ENCODE measurements around the gene ZNF579. TPM values are rescaled to one million over a fixed set of nuclear protein-coding genes. Genes with fewer than 3 reads are reported as not detected.

ZNF579 gene
- total and polyA plus RNA-seq, 2 of the 13 experiments (the other 11 are each of a cell fraction or from before 2014, with no cell fraction given): 2.1 to 2.9 TPM

DNA sequence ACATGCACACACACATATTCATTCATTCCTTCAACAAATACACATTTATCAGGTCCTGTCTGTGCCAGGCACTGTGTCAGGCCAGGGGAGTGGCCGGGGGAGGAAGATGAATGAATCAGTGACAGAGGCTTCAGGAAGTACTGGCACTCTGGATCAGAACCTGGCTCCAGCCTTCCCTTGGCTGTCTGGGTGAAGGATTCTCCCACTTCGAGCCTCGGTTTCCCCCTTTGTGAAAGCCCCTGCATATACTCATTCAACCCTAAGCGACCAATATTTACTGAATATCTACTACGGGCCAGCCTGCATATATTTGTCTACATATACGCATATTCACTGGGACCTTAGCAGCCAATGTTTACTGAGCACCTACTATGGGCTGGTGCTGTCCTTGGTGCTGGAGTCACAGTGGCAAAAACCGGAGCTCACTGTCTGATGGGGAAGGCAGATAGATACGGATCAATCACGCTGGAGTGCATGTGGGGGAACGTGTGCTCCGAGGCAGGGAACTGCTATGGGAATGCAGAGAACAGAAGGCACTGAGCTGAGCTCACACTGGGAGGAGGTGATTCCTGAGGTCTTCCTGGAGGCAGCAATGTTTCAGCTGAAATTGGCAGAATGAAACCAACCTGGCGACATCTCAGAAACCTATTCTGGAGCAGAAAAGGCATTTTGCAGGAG lies 636 bp upstream of the ZNF579 start (continued):
- TF ChIP-seq ZNF331 (CRISPR knock-in tag; IDR thresholded peaks at IDR 0.05) (peak; percentile 62; the same call in 1 of the 2 replicates), ZBTB1 (CRISPR knock-in tag; IDR thresholded peaks at IDR 0.05; ENCODE audit: borderline replicate concordance) (no peak; the same call in 1 of the 2 replicates), MAFK (conservative IDR thresholded peaks at IDR 0.05 in 1 of 2, IDR thresholded peaks at IDR 0.05 in 1 of 2; ENCODE audit: low read length in 2 of 2) (no peak), KDM4B (CRISPR knock-in tag; IDR thresholded peaks at IDR 0.05) (0 out of 2 replicates have a peak, but pooled peaks have one; percentile 44), IKZF1 (IDR thresholded peaks at IDR 0.05) (no peak), ZC3H13 (CRISPR knock-in tag; IDR thresholded peaks at IDR 0.05) (peak; percentile 90), ZNF570 (CRISPR knock-in tag; IDR thresholded peaks at IDR 0.05; ENCODE audit: borderline replicate concordance) (0 out of 2 replicates have a peak, but pooled peaks have one; percentile 52), U2AF1 (optimal IDR thresholded peaks at IDR 0.05; ENCODE audit: low read depth, low read length) (peak; percentile 22), PLRG1 (conservative IDR thresholded peaks at IDR 0.05) (no peak), JARID2 (CRISPR knock-in tag; IDR thresholded peaks at IDR 0.05; ENCODE audit: insufficient replicate concordance) (no peak), SYNCRIP (IDR thresholded peaks at IDR 0.05; ENCODE audit: insufficient read depth, low read depth, low read length) (no peak), FOXM1 (CRISPR knock-in tag; IDR thresholded peaks at IDR 0.05) (no peak), ZNF326 (CRISPR knock-in tag; IDR thresholded peaks at IDR 0.05; ENCODE audit: borderline replicate concordance) (no peak), BCL6 (CRISPR knock-in tag; IDR thresholded peaks at IDR 0.05) (no peak), HMG20B (CRISPR knock-in tag; conservative IDR thresholded peaks at IDR 0.05) (peak; percentile 61; the same call in 1 of the 2 replicates)
- TF ChIP-seq, protein P1, sequence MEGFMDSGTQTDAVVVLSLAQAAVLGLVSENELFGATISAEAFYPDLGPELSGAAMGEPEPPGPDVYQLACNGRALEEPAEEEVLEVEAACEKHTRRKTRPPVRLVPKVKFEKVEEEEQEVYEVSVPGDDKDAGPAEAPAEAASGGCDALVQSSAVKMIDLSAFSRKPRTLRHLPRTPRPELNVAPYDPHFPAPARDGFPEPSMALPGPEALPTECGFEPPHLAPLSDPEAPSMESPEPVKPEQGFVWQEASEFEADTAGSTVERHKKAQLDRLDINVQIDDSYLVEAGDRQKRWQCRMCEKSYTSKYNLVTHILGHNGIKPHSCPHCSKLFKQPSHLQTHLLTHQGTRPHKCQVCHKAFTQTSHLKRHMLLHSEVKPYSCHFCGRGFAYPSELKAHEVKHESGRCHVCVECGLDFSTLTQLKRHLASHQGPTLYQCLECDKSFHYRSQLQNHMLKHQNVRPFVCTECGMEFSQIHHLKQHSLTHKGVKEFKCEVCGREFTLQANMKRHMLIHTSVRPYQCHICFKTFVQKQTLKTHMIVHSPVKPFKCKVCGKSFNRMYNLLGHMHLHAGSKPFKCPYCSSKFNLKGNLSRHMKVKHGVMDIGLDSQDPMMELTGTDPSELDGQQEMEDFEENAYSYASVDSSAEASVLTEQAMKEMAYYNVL (CRISPR knock-in tag; IDR thresholded peaks at IDR 0.05; ENCODE audit: borderline replicate concordance): peak; percentile 15; the same call in 1 of the 2 replicates
- TF ChIP-seq, protein P2, sequence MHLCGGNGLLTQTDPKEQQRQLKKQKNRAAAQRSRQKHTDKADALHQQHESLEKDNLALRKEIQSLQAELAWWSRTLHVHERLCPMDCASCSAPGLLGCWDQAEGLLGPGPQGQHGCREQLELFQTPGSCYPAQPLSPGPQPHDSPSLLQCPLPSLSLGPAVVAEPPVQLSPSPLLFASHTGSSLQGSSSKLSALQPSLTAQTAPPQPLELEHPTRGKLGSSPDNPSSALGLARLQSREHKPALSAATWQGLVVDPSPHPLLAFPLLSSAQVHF (CRISPR knock-in tag; IDR thresholded peaks at IDR 0.05): peak; percentile 83
- TF ChIP-seq, protein P3, sequence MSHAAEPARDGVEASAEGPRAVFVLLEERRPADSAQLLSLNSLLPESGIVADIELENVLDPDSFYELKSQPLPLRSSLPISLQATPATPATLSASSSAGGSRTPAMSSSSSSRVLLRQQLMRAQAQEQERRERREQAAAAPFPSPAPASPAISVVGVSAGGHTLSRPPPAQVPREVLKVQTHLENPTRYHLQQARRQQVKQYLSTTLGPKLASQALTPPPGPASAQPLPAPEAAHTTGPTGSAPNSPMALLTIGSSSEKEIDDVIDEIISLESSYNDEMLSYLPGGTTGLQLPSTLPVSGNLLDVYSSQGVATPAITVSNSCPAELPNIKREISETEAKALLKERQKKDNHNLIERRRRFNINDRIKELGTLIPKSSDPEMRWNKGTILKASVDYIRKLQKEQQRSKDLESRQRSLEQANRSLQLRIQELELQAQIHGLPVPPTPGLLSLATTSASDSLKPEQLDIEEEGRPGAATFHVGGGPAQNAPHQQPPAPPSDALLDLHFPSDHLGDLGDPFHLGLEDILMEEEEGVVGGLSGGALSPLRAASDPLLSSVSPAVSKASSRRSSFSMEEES (CRISPR knock-in tag; IDR thresholded peaks at IDR 0.05): peak; percentile 68
- TF ChIP-seq, protein P4, sequence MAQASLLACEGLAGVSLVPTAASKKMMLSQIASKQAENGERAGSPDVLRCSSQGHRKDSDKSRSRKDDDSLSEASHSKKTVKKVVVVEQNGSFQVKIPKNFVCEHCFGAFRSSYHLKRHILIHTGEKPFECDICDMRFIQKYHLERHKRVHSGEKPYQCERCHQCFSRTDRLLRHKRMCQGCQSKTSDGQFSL (CRISPR knock-in tag; IDR thresholded peaks at IDR 0.05): no peak
- TF ChIP-seq, protein P5, sequence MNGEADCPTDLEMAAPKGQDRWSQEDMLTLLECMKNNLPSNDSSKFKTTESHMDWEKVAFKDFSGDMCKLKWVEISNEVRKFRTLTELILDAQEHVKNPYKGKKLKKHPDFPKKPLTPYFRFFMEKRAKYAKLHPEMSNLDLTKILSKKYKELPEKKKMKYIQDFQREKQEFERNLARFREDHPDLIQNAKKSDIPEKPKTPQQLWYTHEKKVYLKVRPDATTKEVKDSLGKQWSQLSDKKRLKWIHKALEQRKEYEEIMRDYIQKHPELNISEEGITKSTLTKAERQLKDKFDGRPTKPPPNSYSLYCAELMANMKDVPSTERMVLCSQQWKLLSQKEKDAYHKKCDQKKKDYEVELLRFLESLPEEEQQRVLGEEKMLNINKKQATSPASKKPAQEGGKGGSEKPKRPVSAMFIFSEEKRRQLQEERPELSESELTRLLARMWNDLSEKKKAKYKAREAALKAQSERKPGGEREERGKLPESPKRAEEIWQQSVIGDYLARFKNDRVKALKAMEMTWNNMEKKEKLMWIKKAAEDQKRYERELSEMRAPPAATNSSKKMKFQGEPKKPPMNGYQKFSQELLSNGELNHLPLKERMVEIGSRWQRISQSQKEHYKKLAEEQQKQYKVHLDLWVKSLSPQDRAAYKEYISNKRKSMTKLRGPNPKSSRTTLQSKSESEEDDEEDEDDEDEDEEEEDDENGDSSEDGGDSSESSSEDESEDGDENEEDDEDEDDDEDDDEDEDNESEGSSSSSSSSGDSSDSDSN (CRISPR knock-in tag; IDR thresholded peaks at IDR 0.05): no peak
- TF ChIP-seq, protein P6, sequence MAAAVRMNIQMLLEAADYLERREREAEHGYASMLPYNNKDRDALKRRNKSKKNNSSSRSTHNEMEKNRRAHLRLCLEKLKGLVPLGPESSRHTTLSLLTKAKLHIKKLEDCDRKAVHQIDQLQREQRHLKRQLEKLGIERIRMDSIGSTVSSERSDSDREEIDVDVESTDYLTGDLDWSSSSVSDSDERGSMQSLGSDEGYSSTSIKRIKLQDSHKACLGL (CRISPR knock-in tag; IDR thresholded peaks at IDR 0.05): peak; percentile 69; the same call in 1 of the 2 replicates
